Measurements from ENCODE around the gene MMP14.

GRCh38 chr14:22870811-22871223, 34.4 kb downstream of the MMP14 start:
- TF ChIP-seq CTCF (conservative IDR thresholded peaks at IDR 0.05; ENCODE audit: low read depth in 2 of 2): no peak
- no peak for TF ChIP-seq ZNF331 (CRISPR knock-in tag; IDR thresholded peaks at IDR 0.05; ENCODE audit: low read depth)
- no peak for TF ChIP-seq POLR2AphosphoS5 (IDR thresholded peaks at IDR 0.05; ENCODE audit: low read depth)
- TF ChIP-seq EZH2 (IDR thresholded peaks at IDR 0.05; ENCODE audit: low read depth, unreplicated experiment): no peak
- TF ChIP-seq REST (IDR thresholded peaks at IDR 0.05; ENCODE audit: unreplicated experiment): no peak
- no peak for TF ChIP-seq ZNF462 (CRISPR knock-in tag; IDR thresholded peaks at IDR 0.05)
- no peak for TF ChIP-seq EZH2phosphoT487 (IDR thresholded peaks at IDR 0.05; ENCODE audit: unreplicated experiment)
- TF ChIP-seq CREB1 (CRISPR knock-in tag; IDR thresholded peaks at IDR 0.05; ENCODE audit: low read depth): no peak
- no peak for TF ChIP-seq ETS1 (IDR thresholded peaks at IDR 0.05)
- no peak for TF ChIP-seq JUNB (IDR thresholded peaks at IDR 0.05; ENCODE audit: unreplicated experiment)
- no peak for TF ChIP-seq ZNF114 (CRISPR knock-in tag; IDR thresholded peaks at IDR 0.05)
- no peak for TF ChIP-seq NANOG (IDR thresholded peaks at IDR 0.05; ENCODE audit: borderline replicate concordance)

Measured in GM23338 (cell line).